GM21576 (cell line): ENCODE results near the gene TBC1D24.

ENCODE experiments used
- ATAC-seq: cut with Tn5 transposase; IDR thresholded peaks from one replicate; pipeline ENCODE4 v1.9.1; 2021; ENCODE audit warnings: mild to moderate bottlenecking, moderate library complexity; ENCODE audit not compliant: unreplicated experiment

TBC1D24 gene

GRCh38 chr16:2514333-2515179, 39.6 kb downstream of the TBC1D24 start:
- ATAC-seq: no peak

- no peak for ATAC-seq
Observed at GRCh38 chr16:2515180-2515851, 40.4 kb downstream of the TBC1D24 start.

- no peak for ATAC-seq
Observed at GRCh38 chr16:2516391-2517240, 41.7 kb downstream of the TBC1D24 start.

- ATAC-seq: no peak
Observed at GRCh38 chr16:2517954-2518605, 43.2 kb downstream of the TBC1D24 start.

- ATAC-seq: no peak
Observed at GRCh38 chr16:2518823-2519710, 44.1 kb downstream of the TBC1D24 start.

GRCh38 chr16:2519711-2520080, 44.8 kb downstream of the TBC1D24 start:
- no peak for ATAC-seq

GRCh38 chr16:2520097-2520783, 45.3 kb downstream of the TBC1D24 start, which contains the start of gene AMDHD2:
Gene AMDHD2 (plus strand): TSS chr16:2520371. CDS start chr16:2520459, 88 bp downstream.
- no peak for ATAC-seq

GRCh38 chr16:2520784-2521531, 46.0 kb downstream of the TBC1D24 start:
- ATAC-seq: no peak

- ATAC-seq: no peak
Observed at GRCh38 chr16:2523801-2524231, 48.9 kb downstream of the TBC1D24 start.

- no peak for ATAC-seq
Observed at GRCh38 chr16:2524339-2524938, 49.5 kb downstream of the TBC1D24 start.

GRCh38 chr16:2526135-2526534, 51.2 kb downstream of the TBC1D24 start:
- no peak for ATAC-seq

GRCh38 chr16:2527071-2527783, 52.3 kb downstream of the TBC1D24 start:
- ATAC-seq: no peak

GRCh38 chr16:2527784-2528100, 52.8 kb downstream of the TBC1D24 start:
- no peak for ATAC-seq

- no peak for ATAC-seq
Observed at GRCh38 chr16:2528161-2529060, 53.5 kb downstream of the TBC1D24 start.

GRCh38 chr16:2529061-2529931, 54.4 kb downstream of the TBC1D24 start:
- no peak for ATAC-seq
